HG03045 (cell line): Measurements from ENCODE around the gene RGS14.
"Not testable (repeated sequence)": the region's sequence is repeated elsewhere in the genome, so short reads cannot be mapped to it uniquely, and the experiment has no call there.

Experiments
- ATAC-seq: cut with Tn5 transposase; IDR thresholded peaks from one replicate; pipeline ENCODE4 v1.9.1; 2021; ENCODE audit warnings: mild to moderate bottlenecking, moderate library complexity; ENCODE audit not compliant: unreplicated experiment

The RGS14 gene

DNA sequence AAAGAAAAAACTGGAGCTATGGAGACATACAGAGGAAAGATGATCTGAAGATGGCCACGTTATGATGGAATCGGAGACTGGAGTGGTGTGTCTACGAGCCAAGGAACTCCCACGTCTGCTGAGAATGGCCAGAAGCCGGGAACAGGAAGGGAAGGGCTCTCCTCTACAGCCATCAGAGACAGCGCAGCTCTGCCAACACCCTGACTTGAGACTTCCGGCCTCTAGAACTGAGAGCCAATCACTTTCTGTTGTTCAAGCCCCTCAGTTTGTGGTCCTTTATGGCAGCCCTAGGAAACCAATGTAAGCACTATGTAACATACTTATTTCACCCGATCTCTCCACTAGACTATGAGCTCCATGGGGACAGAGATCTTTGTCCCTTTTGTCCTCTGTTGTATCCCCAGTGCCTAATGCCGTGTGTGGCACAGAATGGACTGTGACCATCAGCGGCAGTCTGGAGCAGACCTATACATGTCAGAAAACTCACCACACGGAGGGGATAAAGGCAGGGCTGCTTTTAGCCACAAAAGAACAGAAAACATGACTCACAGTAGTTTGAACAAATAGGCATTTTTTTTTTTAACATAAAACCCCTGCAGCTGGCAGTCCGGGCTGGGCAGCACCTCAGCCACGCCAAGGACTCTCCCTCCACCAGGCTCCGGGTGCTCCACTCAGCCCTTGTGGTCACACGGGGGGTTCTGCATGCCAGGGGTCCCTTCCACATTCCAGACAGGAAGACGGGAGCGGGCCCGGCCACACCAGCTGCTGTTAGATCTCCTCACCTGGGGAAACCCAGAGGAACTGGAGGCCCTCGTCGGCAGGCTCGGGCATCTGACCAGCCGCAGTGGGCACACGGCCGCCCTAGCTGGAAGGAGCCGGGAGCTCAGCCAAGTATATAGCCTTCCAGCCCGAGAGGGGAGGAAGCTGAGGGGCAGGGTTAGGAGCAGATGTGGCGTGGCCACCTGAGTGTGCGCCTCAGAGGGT is 29.9 kb upstream of the RGS14 start:
- no peak for ATAC-seq

DNA sequence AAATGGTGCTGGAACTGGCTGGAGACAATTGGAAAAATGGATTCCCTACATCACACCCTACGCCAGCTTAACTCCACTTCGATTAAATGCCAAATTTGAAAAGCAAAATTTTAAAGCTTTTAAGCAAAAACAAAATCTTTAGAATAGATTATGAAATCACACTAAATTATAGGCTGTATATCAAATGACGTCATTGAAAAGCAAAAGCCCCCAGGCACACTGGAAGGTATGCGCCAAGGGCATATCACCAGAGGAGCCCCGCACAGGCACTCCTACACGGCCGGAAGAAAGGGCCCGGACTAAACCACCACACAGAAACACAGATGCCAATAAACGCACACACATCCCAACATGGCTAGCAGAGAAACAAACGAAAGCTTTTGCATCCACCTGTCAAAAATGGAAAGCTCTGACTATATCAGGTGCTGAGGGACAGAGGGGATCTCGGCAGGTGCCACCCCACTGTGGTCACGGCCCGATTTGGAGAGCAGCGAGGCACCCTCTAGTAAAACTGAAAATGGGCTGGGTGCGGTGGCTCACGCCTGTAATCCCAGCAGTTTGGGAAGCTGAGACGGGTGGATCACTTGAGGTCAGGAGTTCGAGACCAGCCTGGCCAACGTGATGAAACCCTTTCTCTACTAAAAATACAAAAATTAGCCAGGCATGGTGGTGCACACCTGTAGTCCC is 29.0 kb upstream of the RGS14 start:
- ATAC-seq: no peak

DNA sequence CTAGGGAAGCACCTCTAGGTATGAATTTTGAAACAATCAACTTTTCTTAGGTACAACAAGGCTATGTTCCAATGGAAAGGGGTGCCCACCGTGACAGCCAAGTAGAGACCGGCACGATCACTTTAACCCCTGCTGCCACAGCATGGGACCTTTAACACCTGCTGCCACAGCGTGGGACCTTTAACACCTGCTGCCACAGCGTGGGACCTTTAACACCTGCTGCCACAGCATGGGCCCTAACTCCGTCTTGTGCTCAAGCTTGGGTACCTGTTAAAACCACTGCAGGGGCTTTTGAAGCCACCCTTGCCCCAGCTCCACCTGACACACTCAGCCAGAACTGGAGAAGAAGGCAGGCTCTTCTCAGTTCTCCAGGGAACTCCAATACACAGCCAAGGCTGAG is 27.8 kb upstream of the RGS14 start:
- ATAC-seq: no peak

DNA sequence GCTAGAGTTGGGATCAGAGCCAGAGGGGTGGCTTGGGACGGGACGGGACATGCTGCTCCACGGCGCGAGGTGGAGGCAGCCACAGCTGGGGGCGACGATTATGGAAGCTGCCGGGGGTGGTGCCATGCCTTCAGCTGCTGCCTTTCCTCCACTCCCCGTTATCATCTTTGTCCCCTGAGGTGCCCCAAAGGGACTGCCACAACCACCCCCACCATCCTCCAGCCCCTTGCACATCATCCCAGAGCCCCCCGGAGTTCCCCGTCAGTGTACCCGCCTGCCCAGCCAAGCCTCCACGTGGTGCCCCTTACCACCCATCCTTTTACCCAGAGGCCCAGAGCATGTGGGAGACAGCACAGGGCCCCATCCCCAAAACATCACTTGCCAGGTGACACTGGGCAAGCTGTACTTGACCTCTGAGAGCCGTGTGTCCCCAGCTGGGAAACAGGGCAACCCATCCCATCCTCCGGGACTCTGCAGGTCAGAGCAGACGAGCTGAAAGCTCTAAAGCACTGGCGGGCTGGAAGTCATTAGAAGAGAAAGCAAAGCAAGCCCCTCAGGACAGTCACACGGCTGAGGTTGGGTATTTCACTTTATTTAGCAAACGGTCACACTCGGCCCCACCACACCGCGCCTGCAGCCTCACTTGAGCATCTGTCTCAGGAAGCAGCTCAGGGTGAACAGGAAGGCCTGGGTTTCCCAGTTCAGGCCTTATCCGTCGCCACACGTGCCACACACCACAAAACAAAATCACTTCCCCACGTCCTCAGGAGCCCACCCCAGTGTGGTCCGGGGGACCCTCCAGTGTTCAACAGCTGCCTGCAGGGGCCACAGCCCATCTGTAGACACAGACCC is 26.5 kb upstream of the RGS14 start:
- no peak for ATAC-seq

DNA sequence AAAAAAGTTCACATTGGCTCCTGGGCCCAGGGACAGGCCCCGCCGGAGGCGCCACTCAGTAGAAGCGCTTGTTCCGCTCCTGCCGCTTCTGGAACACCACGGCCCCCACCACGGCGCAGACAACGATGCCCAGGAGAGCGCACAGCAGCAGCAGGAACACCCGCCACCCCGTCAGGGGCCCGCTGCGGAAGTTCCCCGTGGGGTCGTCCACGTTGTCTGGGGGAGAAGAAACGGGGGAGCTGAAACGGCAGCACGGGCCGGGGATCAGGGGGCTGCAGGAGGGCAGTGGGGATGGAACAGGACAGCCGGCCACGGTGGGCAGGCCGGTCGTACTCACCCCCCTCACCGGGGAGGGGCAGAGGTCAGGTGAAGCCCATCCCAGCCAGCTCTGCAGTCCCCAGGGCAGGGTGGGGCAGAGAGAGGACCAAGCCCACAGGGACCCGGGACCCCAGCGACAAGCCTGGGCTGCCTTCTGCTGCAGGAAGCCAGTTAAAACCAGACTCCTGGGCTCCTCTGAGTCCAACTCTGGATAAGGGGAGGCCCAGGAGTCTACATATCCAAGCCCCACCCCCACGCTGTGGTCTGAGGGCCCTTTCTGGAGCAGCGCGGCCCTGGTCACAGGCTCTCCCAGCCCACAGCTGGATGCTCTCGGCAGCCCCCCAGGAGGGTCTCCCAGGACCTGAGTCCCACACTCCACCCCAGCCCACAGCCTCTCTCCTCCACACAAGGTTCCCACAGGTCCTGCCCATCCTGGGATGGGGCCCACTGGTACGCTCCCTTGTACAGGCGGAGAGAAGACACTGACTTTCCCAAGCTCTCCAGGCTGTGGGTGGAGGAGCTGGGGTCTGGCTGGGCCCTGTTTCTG is 25.5 kb upstream of the RGS14 start:
- ATAC-seq: no peak

DNA sequence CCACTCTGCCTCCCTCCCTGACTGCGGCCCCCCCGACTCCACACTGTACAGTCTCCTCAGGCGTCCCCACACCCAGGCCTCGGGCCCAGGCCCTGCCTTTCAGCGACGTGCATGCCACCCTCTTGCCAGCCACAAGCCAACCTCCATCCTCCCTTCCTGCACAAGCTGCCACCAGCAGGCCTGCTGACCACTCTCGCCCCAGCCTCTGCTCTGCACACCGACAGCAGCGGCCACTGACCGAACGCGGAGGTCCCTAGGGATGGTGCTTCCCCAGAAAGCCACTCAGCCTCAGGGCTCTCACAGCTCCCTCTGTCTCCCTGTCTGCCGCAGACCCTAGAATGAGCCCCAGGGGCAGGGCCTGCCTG is 24.8 kb upstream of the RGS14 start:
- no peak for ATAC-seq

DNA sequence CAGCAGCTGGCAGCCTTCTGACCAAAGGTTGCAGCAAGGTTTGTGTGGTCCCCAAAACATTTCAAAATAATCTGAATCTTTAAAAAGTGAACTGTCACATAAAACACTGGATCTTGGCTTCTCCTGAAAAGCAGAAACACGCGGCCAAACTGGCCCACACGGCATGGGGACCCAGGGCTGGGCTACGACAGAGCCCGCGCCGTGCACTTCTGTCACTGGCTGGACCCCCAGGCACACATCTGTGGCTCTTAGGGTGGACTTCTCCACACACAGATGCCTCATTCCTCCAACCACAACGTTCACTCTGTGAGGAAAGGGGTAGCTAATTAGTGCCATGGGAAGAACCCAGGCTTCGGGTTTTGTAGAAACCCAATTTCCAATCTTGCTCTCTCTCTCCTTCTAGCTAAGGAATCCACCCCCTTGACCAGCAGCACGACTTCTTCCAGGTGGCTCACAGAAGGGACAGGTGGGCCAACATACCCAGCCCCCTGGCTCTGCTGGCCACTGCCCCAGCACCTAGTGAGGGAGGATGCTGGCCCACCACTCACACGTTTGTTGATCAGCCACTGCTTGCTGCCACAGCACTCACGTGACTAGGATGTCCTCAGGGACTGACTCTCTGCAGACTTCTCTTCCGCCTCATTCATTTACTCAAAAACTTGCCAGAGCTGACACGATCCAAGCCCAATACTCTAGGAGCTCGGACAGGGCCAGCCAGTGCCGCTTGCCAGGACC is 24.1 kb upstream of the RGS14 start:
- ATAC-seq: no peak

DNA sequence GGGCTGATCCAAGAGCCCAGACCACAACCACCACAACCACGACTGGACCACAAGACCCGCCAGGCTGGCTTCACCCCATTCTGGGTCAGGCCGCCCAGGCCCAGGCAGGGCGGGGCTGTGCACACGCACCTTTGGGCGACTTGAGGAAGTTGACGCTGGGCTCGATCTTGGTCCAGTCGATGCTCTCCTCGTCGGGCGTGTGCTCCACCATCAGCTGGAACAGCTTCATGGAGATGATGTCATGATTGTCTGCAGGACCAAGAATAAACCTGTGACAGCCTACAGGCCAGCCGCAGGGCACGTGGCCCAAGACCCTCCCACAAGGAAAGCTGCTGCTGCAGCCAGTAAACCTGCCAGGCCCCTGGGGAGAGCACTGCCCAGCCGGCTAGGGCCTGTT is 23.6 kb upstream of the RGS14 start:
- ATAC-seq: no peak

DNA sequence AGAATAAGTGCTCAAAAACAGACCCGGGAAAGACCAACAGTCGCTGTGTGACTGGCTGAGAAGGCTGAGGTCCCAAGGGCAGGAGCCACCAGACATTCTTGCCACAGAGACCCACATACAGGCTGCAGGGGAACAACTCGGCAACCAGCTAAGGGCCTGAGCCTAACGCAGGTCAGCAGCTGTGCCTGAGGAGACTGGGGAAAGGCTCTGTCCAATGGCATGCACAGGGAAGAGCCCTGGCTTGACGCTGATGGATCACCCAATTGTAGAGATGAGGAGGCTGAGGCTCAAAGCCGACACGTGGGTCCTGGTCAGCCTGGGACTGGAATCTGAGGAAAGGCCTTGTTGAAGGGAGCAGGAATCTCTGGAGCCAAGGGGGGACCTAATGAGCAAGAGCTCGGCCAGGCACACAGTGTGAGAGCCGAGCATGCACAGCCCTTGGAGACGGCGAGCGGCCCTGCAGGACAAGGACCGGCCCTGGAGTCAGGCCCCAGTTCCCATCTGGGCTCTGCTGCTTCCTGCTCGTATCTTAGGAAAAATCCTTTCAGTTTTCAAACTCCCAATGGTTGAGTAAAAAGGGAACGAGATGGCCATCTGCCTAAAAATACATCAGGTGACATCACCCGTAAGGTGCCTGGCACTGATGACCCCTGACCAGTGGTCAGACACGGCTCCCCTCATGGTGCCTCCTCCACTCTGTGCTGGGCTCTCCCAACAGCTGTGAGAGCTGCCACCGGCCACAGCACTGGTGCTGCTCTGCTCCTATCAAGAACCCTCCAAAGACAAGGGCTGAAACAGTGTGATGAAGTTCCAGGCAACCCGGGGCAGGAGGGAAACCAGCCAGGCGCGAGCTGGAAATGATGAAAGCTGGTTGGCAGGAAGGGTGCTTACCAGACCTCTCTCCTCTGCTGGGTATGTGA is 22.7 kb upstream of the RGS14 start:
- ATAC-seq: no peak

DNA sequence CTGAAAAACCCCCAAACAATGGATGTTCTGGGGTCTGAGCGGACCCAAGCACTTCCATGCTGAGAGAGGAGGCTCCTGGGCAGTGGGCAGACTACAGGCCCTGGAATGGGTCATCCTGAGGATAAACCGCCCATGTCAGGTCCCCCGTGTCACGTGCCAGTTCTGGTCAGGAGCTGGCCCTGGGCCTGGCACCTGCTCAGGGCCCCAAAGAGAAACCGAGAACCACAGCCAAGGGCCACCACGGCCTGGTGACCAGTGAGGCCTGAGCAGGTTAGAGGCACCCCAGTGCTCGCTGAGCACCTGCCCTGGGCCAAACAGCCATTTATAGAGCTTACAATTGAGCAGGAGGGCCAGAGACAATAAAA is 22.0 kb upstream of the RGS14 start:
- ATAC-seq: no peak

DNA sequence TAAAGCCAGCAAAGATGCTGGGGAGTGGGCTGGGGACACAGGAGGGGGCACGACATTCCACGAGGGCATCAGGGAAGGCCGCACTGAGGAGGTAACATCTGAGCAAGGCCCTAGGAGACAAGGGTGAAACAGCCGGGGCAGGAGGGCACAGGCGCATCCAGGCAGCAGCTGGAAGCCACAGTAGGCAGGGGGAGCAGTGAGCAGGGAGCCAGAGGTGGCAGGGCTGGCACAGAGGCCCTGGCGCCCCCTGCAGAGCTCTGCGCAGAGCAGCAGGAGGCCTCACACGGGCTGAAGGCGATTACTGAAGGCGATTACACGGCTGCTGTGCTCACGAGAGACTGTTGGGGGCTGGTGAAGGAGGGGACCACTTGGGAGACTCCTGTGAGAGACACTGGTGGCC is 21.6 kb upstream of the RGS14 start:
- ATAC-seq: no peak

DNA sequence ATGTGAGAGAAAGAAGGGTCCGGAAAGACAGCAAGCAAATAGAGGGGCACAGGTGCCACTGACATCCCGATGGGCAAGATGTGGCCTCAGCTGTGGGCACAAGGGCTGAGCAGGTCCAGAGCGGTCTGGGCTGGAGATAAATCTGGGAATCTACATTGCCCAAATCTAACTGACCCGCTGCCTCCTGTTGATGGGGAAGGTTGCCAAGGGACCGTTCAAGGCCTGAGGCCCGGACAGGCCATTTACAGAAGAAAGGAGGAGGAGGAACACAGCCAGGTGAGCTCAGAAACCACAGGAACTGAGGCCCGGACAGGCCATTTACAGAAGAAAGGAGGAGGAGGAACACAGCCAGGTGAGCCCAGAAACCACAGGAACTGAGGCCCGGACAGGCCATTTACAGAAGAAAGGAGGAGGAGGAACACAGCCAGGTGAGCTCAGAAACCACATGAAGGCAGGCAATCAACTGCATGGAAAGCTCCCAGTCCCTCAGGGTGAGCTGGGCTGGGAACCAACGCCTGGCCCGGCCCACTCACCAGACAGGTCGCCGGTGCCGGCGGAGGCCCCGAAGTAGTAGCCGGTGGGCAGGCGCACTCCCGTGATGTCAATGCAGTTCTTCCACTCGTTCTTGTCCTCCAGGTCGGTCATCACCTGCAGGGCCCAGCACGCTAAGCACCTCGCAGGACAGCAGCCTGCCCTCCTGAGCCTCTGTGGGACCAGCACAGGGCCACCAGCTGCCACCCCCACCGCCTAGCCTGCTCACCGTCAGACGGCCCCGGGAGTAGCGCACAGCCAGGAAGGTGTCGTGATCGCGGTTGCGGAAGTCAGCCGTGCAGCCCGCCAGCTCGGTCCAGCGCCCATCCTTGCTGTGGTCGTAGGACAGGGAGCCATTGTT is 20.9 kb upstream of the RGS14 start:
- no peak for ATAC-seq

DNA sequence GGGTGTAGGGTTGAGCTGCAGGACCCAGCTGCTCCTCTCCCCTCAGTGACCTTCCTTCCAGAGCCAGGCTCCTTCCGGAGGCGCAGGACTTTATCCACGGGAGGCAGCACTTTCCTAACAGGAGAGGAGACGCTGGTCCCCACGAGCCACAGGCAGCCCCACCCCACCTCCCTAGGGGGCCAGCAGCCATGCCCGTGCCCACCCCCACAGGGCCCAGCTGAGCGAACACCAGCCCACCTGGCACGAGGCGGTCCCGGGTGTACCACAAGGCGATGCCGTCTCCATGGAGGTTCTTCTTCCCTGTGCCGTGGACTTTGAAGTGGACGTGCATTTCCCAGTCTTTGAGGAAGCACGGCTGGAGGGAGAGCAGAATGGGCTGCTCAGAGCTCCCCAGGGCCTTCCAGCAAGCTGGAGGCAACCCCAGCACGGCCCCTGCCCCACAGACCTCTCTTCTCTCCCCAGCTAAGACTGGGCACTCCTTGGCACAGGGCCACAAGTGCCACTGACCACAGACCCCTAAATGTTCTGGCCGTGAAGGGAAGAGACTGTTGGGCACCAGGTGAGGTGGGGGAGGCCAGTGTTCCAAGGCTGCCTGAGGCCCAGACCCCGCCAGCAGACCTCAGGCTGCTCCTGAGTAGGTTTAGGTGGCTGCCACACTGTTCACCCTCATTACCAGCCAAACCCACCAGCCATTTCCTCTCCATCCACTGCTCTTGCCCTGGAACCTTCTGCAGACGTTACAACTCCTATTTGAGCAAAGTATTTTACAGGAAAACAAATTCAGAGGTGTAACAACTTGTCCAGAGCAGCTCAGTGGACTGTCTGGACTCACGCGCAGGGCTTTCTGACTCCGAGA is 19.2 kb upstream of the RGS14 start:
- ATAC-seq: no peak

DNA sequence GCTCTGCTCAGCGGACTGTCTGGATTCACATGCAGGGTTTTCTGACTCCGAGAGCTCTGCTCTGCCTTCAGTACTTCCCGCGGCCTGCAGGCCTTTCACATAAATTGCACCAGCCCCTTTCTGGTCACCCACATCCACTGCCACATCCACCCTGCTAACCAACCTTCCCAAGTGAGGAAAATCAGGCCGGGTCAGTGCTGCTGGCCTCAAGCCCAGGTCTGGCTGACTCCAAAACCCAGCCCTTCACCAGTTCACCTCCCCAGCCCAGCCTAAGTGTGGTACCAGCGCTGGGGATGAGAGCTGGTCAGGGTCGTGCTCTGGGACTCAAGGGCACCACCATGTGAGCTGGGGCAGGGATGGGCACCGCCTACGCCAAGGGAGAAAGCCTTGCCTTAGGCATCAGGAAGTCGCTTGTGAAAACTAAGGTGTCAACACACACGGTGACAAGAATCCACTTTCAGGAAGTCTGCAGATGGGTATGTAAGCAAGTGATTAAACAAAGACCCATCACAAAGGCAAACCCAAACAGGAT is 18.6 kb upstream of the RGS14 start:
- ATAC-seq: no peak

DNA sequence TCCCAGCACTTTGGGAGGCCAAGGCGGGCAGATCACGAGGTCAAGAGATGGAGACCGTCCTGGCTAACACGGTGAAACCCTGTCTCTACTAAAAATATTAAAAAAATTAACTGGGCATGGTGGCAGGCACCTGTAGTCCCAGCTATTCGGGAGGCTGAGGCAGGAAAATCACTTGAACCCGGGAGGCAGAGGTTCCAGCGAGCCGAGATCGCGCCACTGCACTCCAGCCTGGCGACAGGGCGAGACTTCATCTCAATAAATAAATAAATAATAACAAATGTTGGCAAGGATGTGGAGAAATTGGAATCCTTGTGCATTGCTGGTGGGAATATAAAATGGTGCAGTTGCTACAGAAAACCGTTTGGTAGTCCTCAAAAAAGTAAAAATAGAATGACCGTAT is 14.7 kb upstream of the RGS14 start:
- ATAC-seq: not testable (repeated sequence)

DNA sequence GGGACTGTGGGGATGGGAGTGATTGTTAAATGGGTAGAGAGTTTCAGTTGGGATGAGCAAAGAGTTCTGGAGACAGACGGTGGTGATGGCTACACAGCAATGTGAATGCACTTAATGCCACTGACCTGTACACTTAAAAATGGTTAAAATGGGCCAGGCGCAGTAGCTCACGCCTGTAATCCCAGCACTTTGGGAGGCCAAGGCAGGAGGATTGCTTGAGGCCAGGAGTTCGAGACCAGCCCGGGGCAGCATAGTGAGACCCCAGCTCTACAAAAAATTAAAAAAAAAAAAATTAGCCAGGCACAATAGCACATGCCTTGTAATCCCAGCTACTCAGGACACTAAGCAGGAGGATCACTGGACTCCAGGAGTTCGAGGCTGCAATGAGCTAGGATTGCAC is 13.9 kb upstream of the RGS14 start:
- ATAC-seq: no peak

DNA sequence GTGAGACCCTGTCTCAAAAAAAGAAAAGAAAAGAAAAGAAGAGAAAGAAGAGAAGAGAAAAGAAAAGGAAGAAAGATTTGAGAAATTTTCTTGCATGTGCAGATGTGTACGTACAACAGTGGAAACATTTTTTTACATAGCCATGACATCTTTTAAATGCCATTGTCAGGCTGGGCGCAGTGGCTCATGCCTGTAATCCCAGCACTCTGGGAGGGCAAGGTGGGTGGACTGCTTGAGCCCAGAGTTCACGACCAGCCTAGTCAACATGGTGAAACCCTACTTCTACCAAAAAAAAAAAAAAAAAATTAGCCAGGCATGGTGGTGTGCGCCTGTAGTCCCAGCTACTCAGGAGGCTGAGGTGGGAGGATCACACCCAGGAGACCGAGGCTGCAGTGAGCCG is 12.8 kb upstream of the RGS14 start:
- no peak for ATAC-seq
